OCI-LY1 (cell line): ENCODE measurements around the gene DNAH11.

Source experiments
- H2AFZ ChIP-seq: fragments of 200-600 bp; sonication (generic), shearing (Covaris generic); 2 replicates; pipeline ENCODE4 v1.6.0; 2014; ENCODE audit warnings: antibody characterized with exemption, mild to moderate bottlenecking, low read length
- H3F3A ChIP-seq: fragments of 200-600 bp; sonication (generic), shearing (Covaris generic); 2 replicates; pipeline ENCODE4 v1.6.0; 2014; ENCODE audit warnings: mild to moderate bottlenecking, antibody characterized with exemption, low read length, moderate library complexity; ENCODE audit not compliant: insufficient read depth
- H3K27ac ChIP-seq: fragments of 200-600 bp; sonication (generic); 2 replicates; pipeline ENCODE4 v1.5.1; 2014; ENCODE audit warnings: low read length, mixed run types, mild to moderate bottlenecking, low read depth; ENCODE audit not compliant: poor library complexity, severe bottlenecking
- H3K27me3 ChIP-seq: fragments of 200-600 bp; sonication (generic); 2 replicates; pipeline ENCODE4 v1.6.0; 2014; ENCODE audit warnings: antibody characterized with exemption, mild to moderate bottlenecking, low read length, moderate library complexity; ENCODE audit not compliant: insufficient read depth
- H3K36me3 ChIP-seq: fragments of 200-600 bp; sonication (generic); 2 replicates; pipeline ENCODE4 v1.6.1; 2014; ENCODE audit warnings: mild to moderate bottlenecking, antibody characterized with exemption, low read length, moderate library complexity, mixed read lengths; ENCODE audit not compliant: insufficient read depth
- H3K4me1 ChIP-seq: fragments of 200-600 bp; sonication (generic); 2 replicates; pipeline ENCODE4 v1.5.1; 2014; ENCODE audit warnings: mild to moderate bottlenecking, low read length, moderate library complexity; ENCODE audit not compliant: insufficient read depth, severe bottlenecking
- H3K4me2 ChIP-seq: fragments of 200-600 bp; sonication (generic), shearing (Covaris generic); 2 replicates; pipeline ENCODE4 v1.6.1; 2014; ENCODE audit warnings: low read length
- H3K4me3 ChIP-seq: fragments of 200-600 bp; sonication (generic); 2 replicates; pipeline ENCODE4 v1.5.1; 2014; ENCODE audit warnings: low read length, low read depth, mild to moderate bottlenecking, mixed read lengths; ENCODE audit not compliant: poor library complexity, severe bottlenecking
- H3K79me2 ChIP-seq: fragments of 200-600 bp; shearing (Covaris generic); 2 replicates; pipeline ENCODE4 v1.6.1; 2016; ENCODE audit warnings: mixed run types, low read length, mixed read lengths; ENCODE audit not compliant: insufficient read depth
- H3K9ac ChIP-seq: fragments of 200-600 bp; sonication (generic), shearing (Covaris generic); 2 replicates; pipeline ENCODE4 v1.6.1; 2014; ENCODE audit warnings: mild to moderate bottlenecking, low read length, mixed read lengths
- H3K9me2 ChIP-seq: fragments of 200-600 bp; sonication (generic), shearing (Covaris generic); 2 replicates; pipeline ENCODE4 v1.6.1; 2014; ENCODE audit warnings: low read depth, mild to moderate bottlenecking, low read length, mixed read lengths
- H3K9me3 ChIP-seq: fragments of 200-600 bp; shearing (Covaris generic); 2 replicates; pipeline ENCODE4 v1.6.1; 2014; ENCODE audit warnings: low read length, mixed read lengths
- H4K20me1 ChIP-seq: fragments of 200-600 bp; sonication (generic), shearing (Covaris generic); 2 replicates; pipeline ENCODE4 v1.6.0; 2016; ENCODE audit warnings: mild to moderate bottlenecking, low read length; ENCODE audit not compliant: insufficient read depth
- CTCF ChIP-seq: fragments of 200-600 bp; sonication (generic), shearing (Covaris generic); IDR thresholded peaks from 2 replicates; pipeline ENCODE4 v1.5.1; 2017; ENCODE audit warnings: mild to moderate bottlenecking, antibody characterized with exemption, low read length, moderate library complexity, mixed read lengths
- EZH2 ChIP-seq: fragments of 200-600 bp; sonication (generic), shearing (Covaris generic); IDR thresholded peaks from 2 replicates; pipeline ENCODE4 v1.8.0; 2017; ENCODE audit warnings: borderline replicate concordance, mixed run types, mild to moderate bottlenecking, antibody characterized with exemption, low read length, moderate library complexity, mixed read lengths

DNAH11 gene

GRCh38 chr7:21704359-21704758, 161.5 kb downstream of the DNAH11 start:
- Histone ChIP-seq H3F3A (no peaks in the 10 kb centered on the region), H3K4me1 (no peaks in the 10 kb centered on the region), H3K27ac (no peak overlapping the region), H3K9ac (no peak overlapping the region), H3K4me3 (no peak overlapping the region), H3K79me2 (no peaks in the 10 kb centered on the region), H3K9me3 (no peaks in the 10 kb centered on the region), H3K27me3 (no peaks in the 10 kb centered on the region), H3K4me2 (no peak overlapping the region), H3K36me3 (no peaks in the 10 kb centered on the region), H3K9me2 (no peaks in the 10 kb centered on the region), H4K20me1 (no peaks in the 10 kb centered on the region), H2AFZ (no peak overlapping the region)
- TF ChIP-seq CTCF (no peak), EZH2 (no peak)

- Histone ChIP-seq H3K4me3 (no peak overlapping the region), H3K27me3 (no peaks in the 10 kb centered on the region), H3K9ac (no peak overlapping the region), H3K36me3 (no peaks in the 10 kb centered on the region), H3K79me2 (no peaks in the 10 kb centered on the region), H3K4me1 (no peaks in the 10 kb centered on the region), H3F3A (no peaks in the 10 kb centered on the region), H3K9me2 (no peaks in the 10 kb centered on the region), H4K20me1 (no peaks in the 10 kb centered on the region), H2AFZ (no peak overlapping the region), H3K27ac (no peak overlapping the region), H3K4me2 (no peak overlapping the region), H3K9me3 (no peaks in the 10 kb centered on the region)
- no peak for TF ChIP-seq CTCF
- no peak for TF ChIP-seq EZH2
Observed at GRCh38 chr7:21706131-21706530, 163.3 kb downstream of the DNAH11 start.

- Histone ChIP-seq H4K20me1 (no peaks in the 10 kb centered on the region), H3K27ac (no peak overlapping the region), H2AFZ (no peak overlapping the region), H3K4me3 (no peak overlapping the region), H3K9ac (no peak overlapping the region), H3K36me3 (no peaks in the 10 kb centered on the region), H3F3A (no peaks in the 10 kb centered on the region), H3K4me1 (no peaks in the 10 kb centered on the region), H3K9me2 (no peaks in the 10 kb centered on the region), H3K9me3 (no peaks in the 10 kb centered on the region), H3K27me3 (no peaks in the 10 kb centered on the region), H3K79me2 (no peaks in the 10 kb centered on the region), H3K4me2 (no peak overlapping the region)
- no peak for TF ChIP-seq CTCF
- TF ChIP-seq EZH2: no peak
Observed at GRCh38 chr7:21707566-21707965, 164.7 kb downstream of the DNAH11 start.
